Ectodermal cell (in vitro differentiated cells): Measurements from ENCODE around the gene CNOT6L.
A peak's percentile ranks its signal among the peaks of the same experiment; 100 is the strongest.

Source experiments
- H3K27ac ChIP-seq: 2 replicates; pipeline ENCODE4 v1.7.0; 2013; ENCODE audit warnings: mild to moderate bottlenecking, low read depth, low read length; ENCODE audit not compliant: insufficient read depth, poor library complexity, severe bottlenecking
- H3K27me3 ChIP-seq: 2 replicates; pipeline ENCODE4 v1.7.0; 2013; ENCODE audit warnings: mild to moderate bottlenecking, low read length; ENCODE audit not compliant: insufficient read depth, control insufficient read depth, poor library complexity, severe bottlenecking
- H3K36me3 ChIP-seq: one replicate; pipeline ENCODE4 v1.7.0; 2013; ENCODE audit warnings: low read length; ENCODE audit not compliant: control insufficient read depth, insufficient read depth
- H3K4me1 ChIP-seq: one replicate; pipeline ENCODE4 v1.7.0; 2013; ENCODE audit warnings: low read length; ENCODE audit not compliant: control insufficient read depth, insufficient read depth
- H3K4me3 ChIP-seq: 2 replicates; pipeline ENCODE4 v1.7.0; 2013; ENCODE audit warnings: low read depth, low read length, control low read depth; ENCODE audit not compliant: insufficient read depth
- H3K9me3 ChIP-seq: 2 replicates; pipeline ENCODE4 v1.7.0; 2013; ENCODE audit warnings: mild to moderate bottlenecking, low read length, moderate library complexity; ENCODE audit not compliant: control insufficient read depth
- WGBS, 2 experiments: methylation state at CpG; one replicate each; pipeline ENCODE4 v1.1.7; 2013; ENCODE audit warnings: missing lambda C conversion rate in 2 of 2; 5-methylcytosine and 5-hydroxymethylcytosine counted together

Gene CNOT6L

DNA sequence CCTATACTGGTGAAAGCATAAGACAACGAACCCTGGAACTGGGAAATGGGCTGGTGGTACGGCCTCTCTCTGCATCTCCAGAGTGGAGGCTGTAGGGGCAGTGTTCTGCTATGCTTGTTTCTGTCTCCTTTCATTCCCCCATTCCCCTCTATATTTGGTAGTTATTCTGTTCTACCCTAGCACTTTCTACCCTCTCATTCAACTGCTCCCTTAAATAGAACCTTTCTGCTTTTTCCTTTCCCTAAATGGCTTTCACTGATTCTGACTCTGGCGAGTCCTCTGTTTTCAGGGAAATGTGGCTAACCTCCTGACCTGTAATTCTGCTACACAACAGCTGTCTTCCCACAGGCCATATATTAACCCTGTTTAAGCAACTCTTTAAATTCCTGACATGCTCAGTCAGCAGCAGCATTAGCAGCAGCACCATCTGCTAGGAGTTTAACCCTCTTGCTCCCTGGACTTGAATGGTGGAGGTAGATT lies 119.4 kb downstream of the CNOT6L start:
- Histone ChIP-seq H3K27ac (peak overlapping the region; percentile 80), H3K4me1 (peaks cover 11% of the 10 kb centered on the region), H3K9me3 (no peaks in the 10 kb centered on the region), H3K36me3 (no peaks in the 10 kb centered on the region), H3K4me3 (no peak overlapping the region), H3K27me3 (no peaks in the 10 kb centered on the region)
- 35 to 42% methylated on average over 3 of the region's 3 CpGs for WGBS, 2 experiments

DNA sequence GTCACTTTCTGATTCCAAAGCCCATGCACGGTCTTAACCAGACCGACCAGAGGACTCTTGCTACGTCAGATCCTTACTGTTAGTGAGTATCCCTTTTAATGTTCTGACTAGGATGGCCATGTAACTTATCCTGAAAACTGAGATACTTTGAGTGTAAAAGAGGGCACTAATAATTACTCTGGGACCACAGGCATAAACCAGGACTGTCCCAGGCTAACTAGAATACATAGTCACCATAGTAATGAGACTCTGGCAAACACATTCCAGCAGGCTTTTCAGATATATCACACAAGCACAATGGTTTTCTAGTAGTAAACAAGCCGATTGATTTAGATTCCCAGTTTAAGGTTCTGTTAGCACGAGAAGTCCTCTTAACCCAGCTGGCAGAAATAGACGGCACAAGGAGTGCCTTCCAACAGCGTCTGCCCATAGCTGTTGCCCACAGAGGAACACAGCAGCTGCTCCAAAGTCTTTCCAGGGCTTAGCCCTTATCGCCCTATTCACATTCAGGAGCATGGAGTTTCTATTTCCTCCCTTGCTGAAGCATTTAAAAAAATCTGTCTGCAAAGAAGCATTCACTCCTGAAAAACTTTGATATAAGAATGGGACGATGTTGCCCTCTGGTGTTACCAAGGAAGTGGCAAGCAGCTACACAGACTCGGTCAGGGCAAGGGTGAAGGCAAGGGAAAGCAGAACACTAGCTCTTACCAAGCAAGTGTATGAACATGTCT lies 121.1 kb downstream of the CNOT6L start:
- Histone ChIP-seq H3K27me3 (no peaks in the 10 kb centered on the region), H3K36me3 (no peaks in the 10 kb centered on the region), H3K9me3 (no peaks in the 10 kb centered on the region), H3K27ac (no peak overlapping the region), H3K4me1 (peaks cover 11% of the 10 kb centered on the region), H3K4me3 (no peak overlapping the region)
- WGBS, 2 experiments: 70% methylated on average over 10 of the region's 10 CpGs

DNA sequence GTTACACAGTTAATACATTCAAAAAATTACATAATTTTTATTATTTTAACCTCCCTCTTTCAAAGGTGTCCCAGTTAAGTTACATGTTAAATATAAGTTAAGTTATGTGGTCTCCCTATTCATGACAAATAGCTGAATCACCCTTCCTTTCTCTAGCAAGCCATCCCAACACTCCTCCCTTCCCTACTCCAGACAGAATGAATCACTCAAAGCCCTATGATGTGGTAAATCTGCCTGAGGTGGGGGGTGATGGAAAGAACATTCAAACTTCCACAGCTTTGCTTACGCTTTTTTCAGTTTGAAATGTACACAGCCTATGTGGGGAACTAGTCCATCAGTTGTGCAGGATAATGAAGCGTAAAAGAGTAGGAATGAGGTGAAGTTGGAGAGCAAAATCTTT lies 123.4 kb downstream of the CNOT6L start:
- 94 to 100% methylated on average over 2 of the region's 2 CpGs for WGBS, 2 experiments
- no peak overlapping the region for H3K27ac ChIP-seq

DNA sequence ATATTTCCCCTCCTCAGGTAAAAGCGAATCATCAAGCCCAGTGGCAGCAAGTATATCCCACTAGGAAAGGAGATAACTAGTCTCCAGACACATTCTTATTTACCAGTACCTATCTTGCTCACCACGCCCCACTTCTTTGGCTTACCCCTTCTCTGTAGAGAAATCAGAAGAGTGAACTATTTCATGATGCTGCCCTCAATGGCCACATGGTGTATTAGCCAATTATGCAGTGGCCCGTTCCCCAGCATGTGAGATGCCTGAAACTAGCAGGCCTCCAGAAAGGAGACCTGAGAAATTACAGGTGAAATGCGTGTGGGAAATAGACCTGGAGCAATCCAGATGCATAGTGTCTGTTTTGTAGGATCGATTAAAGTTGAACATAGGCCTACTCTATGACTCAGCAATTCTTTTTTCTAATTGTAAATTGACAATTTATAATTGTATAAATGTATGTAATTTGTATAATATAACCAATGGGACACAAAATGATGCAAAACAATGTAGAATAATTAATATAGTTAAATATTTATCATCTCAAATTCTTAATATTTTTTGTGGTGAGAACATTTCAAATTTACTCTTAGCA lies 126.2 kb downstream of the CNOT6L start:
- Histone ChIP-seq H3K27me3 (no peaks in the 10 kb centered on the region), H3K4me3 (no peak overlapping the region), H3K4me1 (peaks cover 2% of the 10 kb centered on the region), H3K27ac (no peak overlapping the region), H3K9me3 (no peaks in the 10 kb centered on the region), H3K36me3 (no peaks in the 10 kb centered on the region)
- 90 to 94% methylated on average over 5 of the region's 5 CpGs for WGBS, 2 experiments

More for the DNA sequence above, 123.4 kb downstream of the CNOT6L start:
- Histone ChIP-seq H3K36me3 (no peaks in the 10 kb centered on the region), H3K9me3 (no peaks in the 10 kb centered on the region), H3K4me3 (no peak overlapping the region), H3K27me3 (no peaks in the 10 kb centered on the region), H3K4me1 (peaks cover 9% of the 10 kb centered on the region)

DNA sequence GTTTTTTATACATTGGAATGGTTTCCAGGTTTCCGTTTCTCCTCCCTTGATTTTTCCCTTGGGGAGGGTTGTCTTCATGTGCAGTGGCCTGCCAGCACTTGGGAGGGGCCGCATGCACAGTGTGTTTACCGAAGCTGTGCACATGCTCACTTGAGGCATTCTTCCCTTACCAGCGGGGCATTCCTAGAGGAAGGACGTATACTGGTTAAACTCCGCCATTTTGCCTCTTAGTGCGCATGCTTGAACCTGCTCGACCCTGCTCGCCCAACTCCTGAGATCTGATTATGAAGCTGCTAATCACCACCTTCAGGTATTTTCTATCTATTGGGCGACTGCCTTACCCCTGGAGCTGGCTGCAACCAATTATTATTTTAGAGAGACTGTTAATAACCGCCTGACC lies 137.4 kb downstream of the CNOT6L start:
- 93 to 96% methylated on average over 11 of the region's 11 CpGs for WGBS, 2 experiments
- Histone ChIP-seq H3K9me3 (no peaks in the 10 kb centered on the region), H3K27me3 (no peaks in the 10 kb centered on the region), H3K4me3 (no peak overlapping the region), H3K4me1 (no peaks in the 10 kb centered on the region), H3K36me3 (no peaks in the 10 kb centered on the region), H3K27ac (no peak overlapping the region)

DNA sequence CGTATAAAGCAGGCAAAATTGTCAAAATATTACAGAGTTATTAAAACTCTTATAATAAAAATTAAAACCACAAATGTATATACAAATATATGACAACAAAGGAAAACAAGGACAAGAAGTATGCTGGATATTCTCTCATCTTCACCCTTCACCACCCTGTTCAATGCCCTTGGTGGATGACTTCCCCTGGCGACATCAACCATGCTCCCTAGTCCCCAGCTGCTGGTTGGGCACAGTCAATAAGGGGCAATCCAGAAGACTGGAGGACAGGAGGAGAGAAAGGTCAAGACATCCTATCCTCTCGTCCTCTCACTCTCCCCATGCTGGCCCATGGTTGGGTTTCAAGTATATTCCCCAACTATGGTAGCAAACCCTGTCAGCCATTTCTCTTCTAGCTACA lies 142.3 kb downstream of the CNOT6L start:
- no peaks in the 10 kb centered on the region for H3K27me3 ChIP-seq
- no peaks in the 10 kb centered on the region for H3K4me1 ChIP-seq
- H3K9me3 ChIP-seq: no peaks in the 10 kb centered on the region
- no peak overlapping the region for H3K27ac ChIP-seq
- WGBS, 2 experiments: 93 to 96% methylated on average over 2 of the region's 3 CpGs
- H3K36me3 ChIP-seq: no peaks in the 10 kb centered on the region
- H3K4me3 ChIP-seq: no peak overlapping the region

DNA sequence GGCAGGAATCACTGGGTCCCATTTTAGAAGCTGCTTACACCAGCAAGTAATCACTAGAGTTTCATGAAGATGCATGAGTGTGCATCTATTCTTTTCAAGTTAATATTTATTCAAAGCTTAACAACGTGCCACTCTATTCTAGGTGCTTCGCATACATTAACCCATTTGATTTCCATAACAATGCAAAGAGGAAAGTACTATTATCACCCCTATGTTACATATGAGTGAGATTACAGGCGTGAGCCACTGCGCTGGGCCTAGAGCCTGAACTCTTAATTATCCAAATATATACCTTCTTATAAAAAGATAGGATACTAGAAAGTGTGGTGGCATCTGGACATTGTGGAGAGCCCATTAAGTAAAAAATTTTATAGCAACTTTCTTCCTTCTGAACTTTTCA lies 148.1 kb downstream of the CNOT6L start:
- H3K27ac ChIP-seq: no peak overlapping the region
- H3K4me1 ChIP-seq: no peaks in the 10 kb centered on the region
- WGBS, 2 experiments: 29 to 59% methylated on average over 2 to 3 of the region's 4 CpGs
- H3K9me3 ChIP-seq: no peaks in the 10 kb centered on the region
- H3K4me3 ChIP-seq: no peak overlapping the region
- no peaks in the 10 kb centered on the region for H3K27me3 ChIP-seq
- no peaks in the 10 kb centered on the region for H3K36me3 ChIP-seq

DNA sequence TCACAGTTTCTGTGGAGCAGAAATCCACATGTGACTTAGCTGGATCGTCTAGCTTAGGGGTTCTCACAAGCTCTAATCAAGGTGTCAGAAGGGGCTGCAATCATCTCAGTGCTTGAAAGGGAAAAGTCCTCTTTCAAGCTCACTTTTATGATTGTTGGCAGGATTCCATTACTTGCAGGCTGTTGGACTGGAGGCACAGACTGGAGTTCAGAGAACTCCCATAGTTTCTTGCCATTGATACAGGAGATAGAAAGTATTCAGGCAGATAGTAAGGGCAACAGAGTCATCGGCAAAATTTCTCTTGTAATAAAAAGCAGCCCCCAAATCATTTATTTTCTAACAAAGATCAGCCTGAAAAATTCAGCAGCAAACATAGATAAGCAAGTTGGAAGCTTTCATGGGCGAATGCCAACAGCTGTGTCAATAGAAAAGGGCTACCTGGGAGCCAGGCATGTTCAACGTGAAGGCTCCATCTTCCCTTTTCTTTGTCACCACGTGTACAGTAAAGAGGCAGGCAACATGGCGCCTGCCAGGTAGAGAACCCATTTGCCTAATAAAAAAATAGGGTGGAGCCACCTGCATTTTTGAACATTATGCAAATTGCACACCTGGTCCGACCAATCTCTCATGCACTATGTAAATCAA lies 149.1 kb downstream of the CNOT6L start:
- H3K4me3 ChIP-seq: no peak overlapping the region
- no peak overlapping the region for H3K27ac ChIP-seq
- WGBS, 2 experiments: 90 to 93% methylated on average over 7 of the region's 7 CpGs
- no peaks in the 10 kb centered on the region for H3K27me3 ChIP-seq
- H3K4me1 ChIP-seq: no peaks in the 10 kb centered on the region
- no peaks in the 10 kb centered on the region for H3K9me3 ChIP-seq
- no peaks in the 10 kb centered on the region for H3K36me3 ChIP-seq

DNA sequence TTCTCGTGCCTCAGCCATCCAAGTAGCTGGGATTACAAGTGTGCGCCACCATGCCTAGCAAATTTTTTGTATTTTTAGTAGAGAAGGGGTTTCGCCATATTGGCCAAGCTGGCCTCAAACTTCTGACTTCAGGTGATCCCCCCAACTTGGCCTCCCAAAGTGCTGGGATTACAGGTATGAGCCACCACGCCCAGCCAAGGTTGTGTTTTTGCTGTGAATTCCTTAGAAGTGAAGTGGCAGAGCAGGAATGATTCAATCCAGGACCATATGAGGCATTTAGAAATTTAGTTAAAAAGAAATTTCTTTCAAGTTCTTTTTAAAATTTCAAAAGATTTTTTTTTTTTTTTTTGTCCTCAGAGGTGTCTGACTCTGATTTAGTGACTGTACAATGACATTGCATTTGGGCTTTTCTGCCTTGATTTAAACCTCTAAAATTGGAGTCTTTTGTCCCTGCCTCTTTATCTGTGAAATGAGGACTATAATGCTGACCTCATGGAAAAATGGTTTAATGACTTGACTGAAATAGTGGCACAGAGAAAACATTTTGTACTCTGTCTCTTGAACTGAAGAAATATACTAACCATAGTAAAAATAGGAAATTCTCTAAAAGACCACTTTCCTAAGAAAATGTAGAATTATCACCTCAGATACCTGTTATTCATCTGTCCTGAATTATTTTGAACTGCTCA lies 153.6 kb downstream of the CNOT6L start:
- H3K27me3 ChIP-seq: no peaks in the 10 kb centered on the region
- WGBS, 2 experiments: 88 to 91% methylated on average over 4 of the region's 4 CpGs

More for the DNA sequence above, 153.6 kb downstream of the CNOT6L start:
- Histone ChIP-seq H3K4me1 (no peaks in the 10 kb centered on the region), H3K4me3 (no peak overlapping the region), H3K9me3 (no peaks in the 10 kb centered on the region), H3K27ac (no peak overlapping the region), H3K36me3 (no peaks in the 10 kb centered on the region)
